ENCODE measurements around the gene INSL3. TPM values are rescaled to one million over a fixed set of nuclear protein-coding genes. Genes with fewer than 3 reads are reported as not detected.

Gene INSL3
- total and polyA plus RNA-seq, 2 donors (not counting 1 experiment from before 2014, with no cell fraction given) = not detected

DNA sequence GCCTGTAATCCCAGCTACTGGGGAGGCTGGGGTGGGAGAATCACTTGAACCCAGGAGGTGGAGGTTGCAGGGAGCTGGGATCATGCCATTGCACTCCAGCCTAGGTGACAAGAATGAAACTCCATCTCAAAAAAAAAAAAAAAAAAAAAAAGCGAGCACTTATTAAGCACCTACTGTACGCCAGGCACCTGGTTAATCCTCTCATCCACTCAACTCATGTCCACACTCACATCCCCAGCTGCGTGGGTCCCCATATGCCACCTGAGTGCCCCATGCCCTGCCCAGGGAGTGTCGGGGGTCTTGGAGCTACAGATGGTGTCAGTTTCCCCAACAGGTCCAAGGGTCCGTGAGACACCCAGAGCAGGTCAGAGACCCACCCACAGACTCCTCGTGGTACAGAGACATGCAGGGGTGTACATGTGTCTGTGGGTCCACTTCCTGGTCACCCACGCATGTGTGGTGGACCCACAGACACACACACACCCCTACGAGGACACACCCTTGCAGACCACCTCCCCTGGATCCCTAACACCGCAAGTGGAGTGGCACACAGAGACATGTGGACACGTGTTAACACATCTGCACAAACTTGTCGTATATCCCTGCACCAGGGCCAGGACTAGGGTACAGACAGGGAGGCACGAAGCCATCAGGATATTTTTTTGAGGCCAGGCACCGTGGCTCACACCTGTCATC is 3.5 kb downstream of the INSL3 start:
- H3K36me3 ChIP-seq (ENCODE audit: control insufficient read depth, insufficient read depth, low read length) = no peaks in the 10 kb centered on the region
- H2AFZ ChIP-seq (ENCODE audit: low read length) = no peak overlapping the region
- no peak overlapping the region for H3K9ac ChIP-seq (ENCODE audit: insufficient read depth, low read length)
- H3K79me2 ChIP-seq (ENCODE audit: control insufficient read depth, insufficient read depth, low read length) = no peaks in the 10 kb centered on the region
- H4K20me1 ChIP-seq (ENCODE audit: control insufficient read depth, extremely low read depth, insufficient read depth, low read length) = no peaks in the 10 kb centered on the region
- H3K4me1 ChIP-seq (ENCODE audit: control insufficient read depth, extremely low read depth, insufficient read depth, low read length) = no peaks in the 10 kb centered on the region
- no peak overlapping the region for H3K4me3 ChIP-seq (replicated peaks in 1 of 4; ENCODE audit: control extremely low read depth in 1 of 4, insufficient read depth in 1 of 4, low read depth in 3 of 4, low read length in 4 of 4)
- no peaks in the 10 kb centered on the region for H3K27me3 ChIP-seq (ENCODE audit: control insufficient read depth, insufficient read depth, low read length)
- TF ChIP-seq, protein P1, sequence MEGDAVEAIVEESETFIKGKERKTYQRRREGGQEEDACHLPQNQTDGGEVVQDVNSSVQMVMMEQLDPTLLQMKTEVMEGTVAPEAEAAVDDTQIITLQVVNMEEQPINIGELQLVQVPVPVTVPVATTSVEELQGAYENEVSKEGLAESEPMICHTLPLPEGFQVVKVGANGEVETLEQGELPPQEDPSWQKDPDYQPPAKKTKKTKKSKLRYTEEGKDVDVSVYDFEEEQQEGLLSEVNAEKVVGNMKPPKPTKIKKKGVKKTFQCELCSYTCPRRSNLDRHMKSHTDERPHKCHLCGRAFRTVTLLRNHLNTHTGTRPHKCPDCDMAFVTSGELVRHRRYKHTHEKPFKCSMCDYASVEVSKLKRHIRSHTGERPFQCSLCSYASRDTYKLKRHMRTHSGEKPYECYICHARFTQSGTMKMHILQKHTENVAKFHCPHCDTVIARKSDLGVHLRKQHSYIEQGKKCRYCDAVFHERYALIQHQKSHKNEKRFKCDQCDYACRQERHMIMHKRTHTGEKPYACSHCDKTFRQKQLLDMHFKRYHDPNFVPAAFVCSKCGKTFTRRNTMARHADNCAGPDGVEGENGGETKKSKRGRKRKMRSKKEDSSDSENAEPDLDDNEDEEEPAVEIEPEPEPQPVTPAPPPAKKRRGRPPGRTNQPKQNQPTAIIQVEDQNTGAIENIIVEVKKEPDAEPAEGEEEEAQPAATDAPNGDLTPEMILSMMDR (conservative IDR thresholded peaks at IDR 0.05 in 1 of 2, IDR thresholded peaks at IDR 0.05 in 1 of 2; ENCODE audit: low read depth in 1 of 2, low read length in 2 of 2) = no peak
- TF ChIP-seq EZH2 (IDR thresholded peaks at IDR 0.05; ENCODE audit: low read length, missing control alignments) = no peak
- no peak overlapping the region for H3K4me2 ChIP-seq (ENCODE audit: extremely low read depth, insufficient read depth, low read length)
- no peak for DNase-seq (ENCODE audit: low read depth in 2 of 2)
- H3K9me3 ChIP-seq (ENCODE audit: control insufficient read depth, insufficient read depth, low read depth, low read length) = no peaks in the 10 kb centered on the region
- no peak overlapping the region for H3K27ac ChIP-seq (ENCODE audit: insufficient read depth, low read length)

GRCh38 chr19:17812099-17812498 is 9.2 kb downstream of the INSL3 start:
- no peaks in the 10 kb centered on the region for H3K4me1 ChIP-seq (ENCODE audit: control insufficient read depth, extremely low read depth, insufficient read depth, low read length)
- H3K79me2 ChIP-seq (ENCODE audit: control insufficient read depth, insufficient read depth, low read length) = no peaks in the 10 kb centered on the region
- DNase-seq (ENCODE audit: low read depth in 2 of 2) = no peak
- no peaks in the 10 kb centered on the region for H4K20me1 ChIP-seq (ENCODE audit: control insufficient read depth, extremely low read depth, insufficient read depth, low read length)
- no peaks in the 10 kb centered on the region for H3K36me3 ChIP-seq (ENCODE audit: control insufficient read depth, insufficient read depth, low read length)
- H3K27me3 ChIP-seq (ENCODE audit: control insufficient read depth, insufficient read depth, low read length) = no peaks in the 10 kb centered on the region
- no peak overlapping the region for H3K4me2 ChIP-seq (ENCODE audit: extremely low read depth, insufficient read depth, low read length)
- H2AFZ ChIP-seq (ENCODE audit: low read length) = no peak overlapping the region
- no peaks in the 10 kb centered on the region for H3K9me3 ChIP-seq (ENCODE audit: control insufficient read depth, insufficient read depth, low read depth, low read length)
- no peak overlapping the region for H3K9ac ChIP-seq (ENCODE audit: insufficient read depth, low read length)
- H3K4me3 ChIP-seq (replicated peaks in 1 of 4; ENCODE audit: control extremely low read depth in 1 of 4, insufficient read depth in 1 of 4, low read depth in 3 of 4, low read length in 4 of 4) = no peak overlapping the region
- TF ChIP-seq, protein P1 (conservative IDR thresholded peaks at IDR 0.05 in 1 of 2, IDR thresholded peaks at IDR 0.05 in 1 of 2; ENCODE audit: low read depth in 1 of 2, low read length in 2 of 2) = no peak
- no peak for TF ChIP-seq EZH2 (IDR thresholded peaks at IDR 0.05; ENCODE audit: low read length, missing control alignments)
- no peak overlapping the region for H3K27ac ChIP-seq (ENCODE audit: insufficient read depth, low read length)

- no peak overlapping the region for H2AFZ ChIP-seq (ENCODE audit: low read length)
- no peak for TF ChIP-seq EZH2 (IDR thresholded peaks at IDR 0.05; ENCODE audit: low read length, missing control alignments)
- TF ChIP-seq, protein P1 (conservative IDR thresholded peaks at IDR 0.05 in 1 of 2, IDR thresholded peaks at IDR 0.05 in 1 of 2; ENCODE audit: low read depth in 1 of 2, low read length in 2 of 2) = no peak
- H3K4me1 ChIP-seq (ENCODE audit: control insufficient read depth, extremely low read depth, insufficient read depth, low read length) = no peaks in the 10 kb centered on the region
- no peaks in the 10 kb centered on the region for H3K79me2 ChIP-seq (ENCODE audit: control insufficient read depth, insufficient read depth, low read length)
- H3K36me3 ChIP-seq (ENCODE audit: control insufficient read depth, insufficient read depth, low read length) = no peaks in the 10 kb centered on the region
- no peak overlapping the region for H3K27ac ChIP-seq (ENCODE audit: insufficient read depth, low read length)
- no peaks in the 10 kb centered on the region for H3K27me3 ChIP-seq (ENCODE audit: control insufficient read depth, insufficient read depth, low read length)
- no peak overlapping the region for H3K4me2 ChIP-seq (ENCODE audit: extremely low read depth, insufficient read depth, low read length)
- no peak overlapping the region for H3K4me3 ChIP-seq (replicated peaks in 1 of 4; ENCODE audit: control extremely low read depth in 1 of 4, insufficient read depth in 1 of 4, low read depth in 3 of 4, low read length in 4 of 4)
- DNase-seq (ENCODE audit: low read depth in 2 of 2) = no peak
- no peaks in the 10 kb centered on the region for H3K9me3 ChIP-seq (ENCODE audit: control insufficient read depth, insufficient read depth, low read depth, low read length)
- no peaks in the 10 kb centered on the region for H4K20me1 ChIP-seq (ENCODE audit: control insufficient read depth, extremely low read depth, insufficient read depth, low read length)
- H3K9ac ChIP-seq (ENCODE audit: insufficient read depth, low read length) = no peak overlapping the region
Measured at GRCh38 chr19:17811681-17812080, 9.6 kb downstream of the INSL3 start.
